ENCODE results near the gene AHNAK. TPM values are rescaled to one million over a fixed set of nuclear protein-coding genes. Genes with fewer than 3 reads are reported as not detected.
"Not testable (repeated sequence)": the region's sequence is repeated elsewhere in the genome, so short reads cannot be mapped to it uniquely, and the experiment has no call there.

The AHNAK gene
- total RNA-seq, 4 donors from 2014 or later, result 571 to 1,016 (median 697) TPM

- Histone ChIP-seq H3K27me3 (no peaks in the 10 kb centered on the region), H3K4me3 (no peak overlapping the region), H3K27ac (no peak overlapping the region), H3K36me3 (no peaks in the 10 kb centered on the region), H3K4me1 (peaks cover 0 to 8% (median 0%) of the 10 kb centered on the region in 4 donors), H3K9me3 (no peaks in the 10 kb centered on the region)
- TF ChIP-seq CTCF (IDR thresholded peaks at IDR 0.05) (no peak), POLR2A (IDR thresholded peaks at IDR 0.05) (no peak)
- DNase-seq, result no peak
Observed at GRCh38 chr11:62451241-62451621, 95.4 kb downstream of the AHNAK start.

DNA sequence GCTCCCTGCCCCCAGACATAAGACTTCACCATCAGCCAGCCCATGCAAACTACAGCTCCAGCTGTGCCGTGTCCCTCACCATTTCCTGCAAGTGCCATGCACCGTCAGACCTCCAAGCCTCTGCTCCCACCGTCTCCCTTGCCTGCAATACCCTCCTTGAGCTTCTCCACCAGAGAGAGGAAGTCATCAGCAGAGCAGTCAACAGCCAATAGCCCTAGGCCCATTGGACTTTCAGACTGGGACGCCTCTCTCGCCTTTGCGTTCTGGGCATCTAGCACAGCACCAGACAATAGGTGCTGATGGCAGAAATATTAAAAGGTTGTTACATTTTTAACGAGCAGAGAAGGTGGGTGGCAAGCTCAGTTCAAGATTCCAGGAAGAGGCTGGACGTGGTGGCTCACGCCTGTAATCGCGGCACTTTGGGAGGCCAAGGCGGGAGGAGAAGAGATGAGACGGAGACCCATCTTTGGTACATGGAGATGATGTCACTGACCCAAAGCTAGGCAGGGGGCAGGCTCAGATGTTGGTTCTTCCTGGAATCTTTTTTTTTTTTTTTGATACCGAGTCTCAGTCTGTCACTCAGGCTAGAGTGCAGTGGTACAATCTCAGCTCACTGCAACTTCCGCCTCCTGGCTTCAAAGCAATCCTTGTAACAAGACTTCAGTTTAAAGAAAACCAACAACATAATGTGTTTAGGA lies 95.9 kb downstream of the AHNAK start:
- DNase-seq, result no peak
- H3K27me3 ChIP-seq, result no peaks in the 10 kb centered on the region
- H3K9me3 ChIP-seq, result no peaks in the 10 kb centered on the region
- no peaks in the 10 kb centered on the region for H3K36me3 ChIP-seq
- H3K27ac ChIP-seq, result no peak overlapping the region
- H3K4me1 ChIP-seq, result peaks cover 0 to 13% (median 3%) of the 10 kb centered on the region in 4 donors
- TF ChIP-seq POLR2A (IDR thresholded peaks at IDR 0.05) (no peak), CTCF (IDR thresholded peaks at IDR 0.05) (no peak)
- H3K4me3 ChIP-seq, result no peak overlapping the region

- H3K4me3 ChIP-seq, result not testable (repeated sequence)
- peak overlapping the region in 1 of 4 donors; percentile 18 for H3K27ac ChIP-seq
Observed at GRCh38 chr11:62449912-62450311, 96.7 kb downstream of the AHNAK start.

DNA sequence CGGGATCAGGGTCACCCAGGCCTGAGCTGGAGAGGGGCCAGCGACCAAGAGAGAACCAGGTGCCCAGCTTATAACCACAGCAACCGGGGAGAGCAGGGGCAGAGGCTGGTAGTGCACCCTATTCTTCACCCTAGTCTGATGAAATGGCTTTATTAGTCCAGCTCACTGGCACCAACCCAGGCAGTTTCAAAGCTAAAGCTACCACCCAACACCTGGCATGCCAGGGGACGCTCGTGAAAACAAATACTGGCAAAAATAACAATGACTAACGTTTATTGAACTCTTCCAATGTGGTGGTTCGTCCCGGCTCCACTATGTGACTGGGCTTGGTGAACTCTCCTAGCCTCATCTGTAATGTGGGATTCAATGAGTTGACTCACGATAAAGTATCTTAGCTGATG lies 97.2 kb downstream of the AHNAK start:
- Histone ChIP-seq H3K36me3 (no peaks in the 10 kb centered on the region), H3K27me3 (no peaks in the 10 kb centered on the region), H3K4me1 (peaks cover 0 to 25% (median 7%) of the 10 kb centered on the region in 4 donors), H3K27ac (peak overlapping the region in 1 of 4 donors; percentile 18), H3K9me3 (no peaks in the 10 kb centered on the region), H3K4me3 (no peak overlapping the region)
- TF ChIP-seq POLR2A (IDR thresholded peaks at IDR 0.05), result no peak
- no peak for TF ChIP-seq CTCF (IDR thresholded peaks at IDR 0.05)
- DNase-seq, result peak in 1 of 3 donors; percentile 58

More at GRCh38 chr11:62449912-62450311, 96.7 kb downstream of the AHNAK start:
- peaks cover 0 to 20% (median 6%) of the 10 kb centered on the region in 4 donors for H3K4me1 ChIP-seq
- not testable (repeated sequence) for H3K27me3 ChIP-seq, H3K9me3 ChIP-seq, H3K36me3 ChIP-seq, DNase-seq

- H3K27me3 ChIP-seq, result no peaks in the 10 kb centered on the region
- H3K4me3 ChIP-seq, result no peak overlapping the region
- no peak for TF ChIP-seq CTCF (IDR thresholded peaks at IDR 0.05)
- TF ChIP-seq POLR2A (IDR thresholded peaks at IDR 0.05), result no peak
- H3K36me3 ChIP-seq, result no peaks in the 10 kb centered on the region
- peaks cover 2 to 30% (median 12%) of the 10 kb centered on the region in 4 donors for H3K4me1 ChIP-seq
- H3K27ac ChIP-seq, result peak overlapping the region; percentile 44 to 89 (median 76)
- no peaks in the 10 kb centered on the region for H3K9me3 ChIP-seq
- DNase-seq, result peak in 2 of 3 donors; percentile 70 to 73
Observed at GRCh38 chr11:62446091-62446490, 100.5 kb downstream of the AHNAK start.

GRCh38 chr11:62445314-62445740 lies 101.3 kb downstream of the AHNAK start:
- peak overlapping the region; percentile 44 to 89 (median 76) for H3K27ac ChIP-seq
- TF ChIP-seq CTCF (IDR thresholded peaks at IDR 0.05), result no peak
- no peak for TF ChIP-seq POLR2A (IDR thresholded peaks at IDR 0.05)
- no peak for DNase-seq

More at GRCh38 chr11:62445314-62445740, 101.3 kb downstream of the AHNAK start:
- Histone ChIP-seq H3K9me3 (no peaks in the 10 kb centered on the region), H3K4me3 (no peak overlapping the region), H3K4me1 (peaks cover 2 to 34% (median 12%) of the 10 kb centered on the region in 4 donors), H3K36me3 (no peaks in the 10 kb centered on the region), H3K27me3 (no peaks in the 10 kb centered on the region)

Measured in Peyer's patch (tissue), 4 donors.